Activated CD8-positive, alpha-beta memory T cell treated with anti-CD3 and anti-CD28 coated beads, Interleukin-2, amount 10 ng/mL, durations not matched to agents 7 days and 5 days (primary cell): ENCODE results near the gene BACH2. TPM values are rescaled to one million over a fixed set of nuclear protein-coding genes. Genes with fewer than 3 reads are reported as not detected.
A peak's percentile ranks its signal among the peaks of the same experiment; 100 is the strongest.

Experiments used
- ATAC-seq: fragments of 150-1000 bp; cut with Tn5 transposase; one replicate; pipeline ENCODE4 v1.10.0; 2021; ENCODE audit warnings: moderate library complexity
- CTCF ChIA-PET: fragments of 350-600 bp; sonication (Branson Sonifier 250); formaldehyde crosslinking; loops from one replicate; lab custom pipeline; 2021; ENCODE audit warnings: antibody characterized with exemption; lab: Charles Lee
- DNase-seq: peaks from one replicate; pipeline ENCODE4 v3.0.0-alpha.2; 2020
- H3K27ac Mint-ChIP-seq: one replicate; pipeline ENCODE4 v1.8.0; 2021; ENCODE audit warnings: mild to moderate bottlenecking, mixed read lengths
- H3K27me3 Mint-ChIP-seq: one replicate; pipeline ENCODE4 v1.8.0; 2021; ENCODE audit warnings: mixed read lengths
- H3K36me3 Mint-ChIP-seq: one replicate; pipeline ENCODE4 v1.8.0; 2021; ENCODE audit warnings: mild to moderate bottlenecking, mixed read lengths
- H3K4me1 Mint-ChIP-seq: one replicate; pipeline ENCODE4 v1.8.0; 2021; ENCODE audit warnings: mixed read lengths
- H3K4me3 Mint-ChIP-seq: one replicate; pipeline ENCODE4 v1.8.0; 2021; ENCODE audit warnings: mild to moderate bottlenecking, moderate library complexity, mixed read lengths
- H3K9me3 Mint-ChIP-seq: one replicate; pipeline ENCODE4 v1.8.0; 2022; ENCODE audit warnings: low read depth, mixed read lengths
- total RNA-seq, 2 experiments: library from RNA; stranded (reverse); gene quantifications; one replicate each; pipeline ENCODE4 v1.2.3, GENCODE V29; 2021

BACH2 gene
- total RNA-seq, 2 experiments from 2014 or later, result 21.5 to 22.6 TPM

GRCh38 chr6:90101403-90101802 is 195.2 kb downstream of the BACH2 start:
- ATAC-seq (no peak), DNase-seq (no peak)
- Mint-ChIP-seq H3K9me3 (peaks cover 8% of the 10 kb centered on the region), H3K36me3 (peaks cover 21% of the 10 kb centered on the region), H3K27me3 (peaks cover 33% of the 10 kb centered on the region), H3K4me1 (peaks cover 61% of the 10 kb centered on the region), H3K4me3 (no peak overlapping the region), H3K27ac (no peak overlapping the region)
- CTCF ChIA-PET, result interaction anchor here (1.5 kb wide), 1 partner anchor 13 kb away, joined by 3 read pairs; no protein-coding TSS in a partner anchor

- H3K36me3 Mint-ChIP-seq, result peaks cover 22% of the 10 kb centered on the region
- peaks cover 59% of the 10 kb centered on the region for H3K4me1 Mint-ChIP-seq
- peaks cover 8% of the 10 kb centered on the region for H3K9me3 Mint-ChIP-seq
- H3K27ac Mint-ChIP-seq, result no peak overlapping the region
- ATAC-seq, result no peak
- DNase-seq, result no peak
- no peak overlapping the region for H3K4me3 Mint-ChIP-seq
- CTCF ChIA-PET, result interaction anchor here (0.6 kb wide), 1 partner anchor 695 kb away, joined by 3 read pairs; no protein-coding TSS in a partner anchor
- H3K27me3 Mint-ChIP-seq, result peaks cover 39% of the 10 kb centered on the region
Measured at GRCh38 chr6:90100059-90100665, 196.5 kb downstream of the BACH2 start.

- CTCF ChIA-PET, result interaction anchor here (1.3 kb wide), 2 partner anchors 155 to 158 kb away, joined by 3 to 4 read pairs; no protein-coding TSS in a partner anchor
Measured at GRCh38 chr6:90098627-90099026, 198.0 kb downstream of the BACH2 start.

GRCh38 chr6:90098001-90098531 is 198.6 kb downstream of the BACH2 start:
- DNase-seq (no peak), ATAC-seq (peak; percentile 30)
- Mint-ChIP-seq H3K4me1 (peaks cover 43% of the 10 kb centered on the region), H3K27me3 (peaks cover 37% of the 10 kb centered on the region), H3K9me3 (peaks cover 8% of the 10 kb centered on the region), H3K27ac (no peak overlapping the region), H3K4me3 (no peak overlapping the region), H3K36me3 (peaks cover 21% of the 10 kb centered on the region)
- CTCF ChIA-PET, result interaction anchor here (1.3 kb wide), 3 partner anchors 21 to 158 kb away, joined by 3 to 4 read pairs (median 3); no protein-coding TSS in a partner anchor

More at GRCh38 chr6:90098627-90099026, 198.0 kb downstream of the BACH2 start:
- peaks cover 49% of the 10 kb centered on the region for H3K4me1 Mint-ChIP-seq
- no peak for DNase-seq
- H3K4me3 Mint-ChIP-seq, result no peak overlapping the region
- peaks cover 23% of the 10 kb centered on the region for H3K36me3 Mint-ChIP-seq
- H3K27ac Mint-ChIP-seq, result peak overlapping the region; percentile 56
- no peak for ATAC-seq
- H3K27me3 Mint-ChIP-seq, result peaks cover 37% of the 10 kb centered on the region
- peaks cover 8% of the 10 kb centered on the region for H3K9me3 Mint-ChIP-seq

- ATAC-seq (no peak), DNase-seq (no peak)
- peaks cover 19% of the 10 kb centered on the region for H3K36me3 Mint-ChIP-seq
- H3K27me3 Mint-ChIP-seq, result peaks cover 35% of the 10 kb centered on the region
- no peak overlapping the region for H3K27ac Mint-ChIP-seq
- peaks cover 39% of the 10 kb centered on the region for H3K4me1 Mint-ChIP-seq
- no peak overlapping the region for H3K4me3 Mint-ChIP-seq
- CTCF ChIA-PET, result interaction anchor here (1.3 kb wide), 2 partner anchors 21 to 157 kb away, joined by 3 to 4 read pairs; no protein-coding TSS in a partner anchor
- peaks cover 11% of the 10 kb centered on the region for H3K9me3 Mint-ChIP-seq
Measured at GRCh38 chr6:90097356-90097755, 199.3 kb downstream of the BACH2 start.

GRCh38 chr6:90096818-90097217 is 199.8 kb downstream of the BACH2 start:
- no peak for DNase-seq
- Mint-ChIP-seq H3K27me3 (peaks cover 35% of the 10 kb centered on the region), H3K27ac (no peak overlapping the region), H3K9me3 (peaks cover 11% of the 10 kb centered on the region), H3K36me3 (peaks cover 18% of the 10 kb centered on the region), H3K4me1 (peaks cover 39% of the 10 kb centered on the region), H3K4me3 (no peak overlapping the region)
- CTCF ChIA-PET, result interaction anchor here (0.6 to 1.3 kb wide), 3 partner anchors 9 to 737 kb away, joined by 3 to 5 read pairs (median 4); no protein-coding TSS in a partner anchor
- ATAC-seq, result no peak

GRCh38 chr6:90095788-90096187 is 200.9 kb downstream of the BACH2 start:
- peaks cover 9% of the 10 kb centered on the region for H3K36me3 Mint-ChIP-seq
- DNase-seq, result no peak
- peaks cover 27% of the 10 kb centered on the region for H3K27me3 Mint-ChIP-seq
- ATAC-seq, result no peak
- H3K4me1 Mint-ChIP-seq, result peaks cover 39% of the 10 kb centered on the region
- H3K4me3 Mint-ChIP-seq, result no peak overlapping the region
- H3K9me3 Mint-ChIP-seq, result peaks cover 3% of the 10 kb centered on the region
- CTCF ChIA-PET, result interaction anchor here (0.6 to 1.3 kb wide), 2 partner anchors 10 to 23 kb away, joined by 3 to 4 read pairs; no protein-coding TSS in a partner anchor
- H3K27ac Mint-ChIP-seq, result no peak overlapping the region

- H3K4me3 Mint-ChIP-seq, result no peak overlapping the region
- CTCF ChIA-PET, result no interaction called here
- H3K27ac Mint-ChIP-seq, result no peak overlapping the region
- peaks cover 24% of the 10 kb centered on the region for H3K27me3 Mint-ChIP-seq
- H3K9me3 Mint-ChIP-seq, result peaks cover 3% of the 10 kb centered on the region
- H3K36me3 Mint-ChIP-seq, result peaks cover 6% of the 10 kb centered on the region
- peaks cover 39% of the 10 kb centered on the region for H3K4me1 Mint-ChIP-seq
- ATAC-seq, result no peak
- DNase-seq, result no peak
Measured at GRCh38 chr6:90095145-90095544, 201.5 kb downstream of the BACH2 start.

GRCh38 chr6:90093558-90094073 is 203.0 kb downstream of the BACH2 start:
- H3K4me3 Mint-ChIP-seq, result no peak overlapping the region
- peaks cover 3% of the 10 kb centered on the region for H3K36me3 Mint-ChIP-seq
- no peak for DNase-seq
- CTCF ChIA-PET, result interaction anchor here (1.5 kb wide), 1 partner anchor 10 kb away, joined by 6 read pairs; no protein-coding TSS in a partner anchor
- H3K27me3 Mint-ChIP-seq, result peaks cover 24% of the 10 kb centered on the region
- H3K9me3 Mint-ChIP-seq, result peaks cover 3% of the 10 kb centered on the region
- no peak for ATAC-seq
- H3K4me1 Mint-ChIP-seq, result peaks cover 32% of the 10 kb centered on the region
- H3K27ac Mint-ChIP-seq, result no peak overlapping the region

- no peak overlapping the region for H3K4me3 Mint-ChIP-seq
- peaks cover 12% of the 10 kb centered on the region for H3K36me3 Mint-ChIP-seq
- H3K4me1 Mint-ChIP-seq, result peaks cover 17% of the 10 kb centered on the region
Measured at GRCh38 chr6:90090866-90091265, 205.8 kb downstream of the BACH2 start.

GRCh38 chr6:90088009-90088408 is 208.6 kb downstream of the BACH2 start:
- H3K4me1 Mint-ChIP-seq, result peaks cover 31% of the 10 kb centered on the region
- H3K27ac Mint-ChIP-seq, result no peak overlapping the region
- CTCF ChIA-PET, result interaction anchor here (1.1 kb wide), 1 partner anchor 14 kb away, joined by 3 read pairs; no protein-coding TSS in a partner anchor
- no peak for ATAC-seq
- H3K27me3 Mint-ChIP-seq, result peaks cover 23% of the 10 kb centered on the region
- H3K4me3 Mint-ChIP-seq, result no peak overlapping the region
- peaks cover 3% of the 10 kb centered on the region for H3K9me3 Mint-ChIP-seq
- DNase-seq, result no peak
- peaks cover 20% of the 10 kb centered on the region for H3K36me3 Mint-ChIP-seq

More at GRCh38 chr6:90090866-90091265, 205.8 kb downstream of the BACH2 start:
- CTCF ChIA-PET, result no interaction called here
- DNase-seq (no peak), ATAC-seq (no peak)
- Mint-ChIP-seq H3K27ac (no peak overlapping the region), H3K27me3 (peaks cover 19% of the 10 kb centered on the region), H3K9me3 (peaks cover 3% of the 10 kb centered on the region)

GRCh38 chr6:90087106-90087833 is 209.4 kb downstream of the BACH2 start:
- Mint-ChIP-seq H3K27ac (no peak overlapping the region), H3K4me1 (peaks cover 37% of the 10 kb centered on the region), H3K4me3 (no peak overlapping the region), H3K36me3 (peaks cover 20% of the 10 kb centered on the region), H3K9me3 (no peaks in the 10 kb centered on the region), H3K27me3 (peaks cover 29% of the 10 kb centered on the region)
- DNase-seq (no peak), ATAC-seq (no peak)
- CTCF ChIA-PET, result no interaction called here

GRCh38 chr6:90086517-90086916 is 210.1 kb downstream of the BACH2 start:
- H3K27me3 Mint-ChIP-seq, result peaks cover 35% of the 10 kb centered on the region
- no peaks in the 10 kb centered on the region for H3K9me3 Mint-ChIP-seq
- DNase-seq, result no peak
- ATAC-seq, result no peak
- H3K4me3 Mint-ChIP-seq, result no peak overlapping the region
- peaks cover 21% of the 10 kb centered on the region for H3K36me3 Mint-ChIP-seq
- CTCF ChIA-PET, result no interaction called here
- no peak overlapping the region for H3K27ac Mint-ChIP-seq
- H3K4me1 Mint-ChIP-seq, result peaks cover 43% of the 10 kb centered on the region
